ENCODE measurements around the gene NCKAP5L. TPM values are rescaled to one million over a fixed set of nuclear protein-coding genes. Genes with fewer than 3 reads are reported as not detected.

NCKAP5L gene
- total and polyA plus RNA-seq, 2 donors from 2014 or later, result 7.2 to 20.6 TPM

DNA sequence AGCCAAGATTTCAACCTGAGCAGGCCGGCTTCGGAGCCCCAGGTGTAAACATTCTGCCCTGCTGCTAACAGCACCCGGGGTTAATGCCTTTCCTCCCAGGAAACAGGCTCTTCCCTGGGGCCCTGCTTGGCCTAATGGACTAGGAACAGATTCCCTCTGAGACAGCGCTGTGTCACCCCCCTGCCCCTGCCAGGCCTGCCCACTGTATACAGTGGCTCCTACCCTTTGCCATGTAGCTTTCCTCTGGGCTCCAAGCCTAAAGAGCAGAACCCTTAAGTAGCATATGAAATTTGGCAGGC, 43.0 kb upstream of the NCKAP5L start:
- DNase-seq (no peak), FAIRE-seq (no peak)
- H3K9me3 ChIP-seq (ENCODE audit: control insufficient read depth in 2 of 3, insufficient read depth in 1 of 3, low read length in 3 of 3), result no peaks in the 10 kb centered on the region
- H3K4me3 ChIP-seq (ENCODE audit: low read length in 3 of 3), result no peak overlapping the region
- no peak overlapping the region for H3K9ac ChIP-seq (ENCODE audit: low read length in 3 of 3)
- no peaks in the 10 kb centered on the region for H3K27me3 ChIP-seq (ENCODE audit: control insufficient read depth, insufficient read depth, low read length)
- no peaks in the 10 kb centered on the region for H3K36me3 ChIP-seq (ENCODE audit: control insufficient read depth in 2 of 3, insufficient read depth in 3 of 3, low read length in 3 of 3)
- no peak overlapping the region for H3K27ac ChIP-seq (ENCODE audit: low read depth in 2 of 2, low read length in 2 of 2)
- TF ChIP-seq, protein P1, sequence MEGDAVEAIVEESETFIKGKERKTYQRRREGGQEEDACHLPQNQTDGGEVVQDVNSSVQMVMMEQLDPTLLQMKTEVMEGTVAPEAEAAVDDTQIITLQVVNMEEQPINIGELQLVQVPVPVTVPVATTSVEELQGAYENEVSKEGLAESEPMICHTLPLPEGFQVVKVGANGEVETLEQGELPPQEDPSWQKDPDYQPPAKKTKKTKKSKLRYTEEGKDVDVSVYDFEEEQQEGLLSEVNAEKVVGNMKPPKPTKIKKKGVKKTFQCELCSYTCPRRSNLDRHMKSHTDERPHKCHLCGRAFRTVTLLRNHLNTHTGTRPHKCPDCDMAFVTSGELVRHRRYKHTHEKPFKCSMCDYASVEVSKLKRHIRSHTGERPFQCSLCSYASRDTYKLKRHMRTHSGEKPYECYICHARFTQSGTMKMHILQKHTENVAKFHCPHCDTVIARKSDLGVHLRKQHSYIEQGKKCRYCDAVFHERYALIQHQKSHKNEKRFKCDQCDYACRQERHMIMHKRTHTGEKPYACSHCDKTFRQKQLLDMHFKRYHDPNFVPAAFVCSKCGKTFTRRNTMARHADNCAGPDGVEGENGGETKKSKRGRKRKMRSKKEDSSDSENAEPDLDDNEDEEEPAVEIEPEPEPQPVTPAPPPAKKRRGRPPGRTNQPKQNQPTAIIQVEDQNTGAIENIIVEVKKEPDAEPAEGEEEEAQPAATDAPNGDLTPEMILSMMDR (IDR thresholded peaks at IDR 0.05; ENCODE audit: borderline replicate concordance, extremely low read depth, insufficient read depth), result no peak
- peaks cover 2 to 37% (median 29%) of the 10 kb centered on the region in 3 donors for H3K4me1 ChIP-seq (ENCODE audit: control insufficient read depth in 2 of 3, insufficient read depth in 2 of 3, low read depth in 1 of 3, low read length in 3 of 3)
- intact Hi-C loops (cut with DNase I), result no loop called here

DNA sequence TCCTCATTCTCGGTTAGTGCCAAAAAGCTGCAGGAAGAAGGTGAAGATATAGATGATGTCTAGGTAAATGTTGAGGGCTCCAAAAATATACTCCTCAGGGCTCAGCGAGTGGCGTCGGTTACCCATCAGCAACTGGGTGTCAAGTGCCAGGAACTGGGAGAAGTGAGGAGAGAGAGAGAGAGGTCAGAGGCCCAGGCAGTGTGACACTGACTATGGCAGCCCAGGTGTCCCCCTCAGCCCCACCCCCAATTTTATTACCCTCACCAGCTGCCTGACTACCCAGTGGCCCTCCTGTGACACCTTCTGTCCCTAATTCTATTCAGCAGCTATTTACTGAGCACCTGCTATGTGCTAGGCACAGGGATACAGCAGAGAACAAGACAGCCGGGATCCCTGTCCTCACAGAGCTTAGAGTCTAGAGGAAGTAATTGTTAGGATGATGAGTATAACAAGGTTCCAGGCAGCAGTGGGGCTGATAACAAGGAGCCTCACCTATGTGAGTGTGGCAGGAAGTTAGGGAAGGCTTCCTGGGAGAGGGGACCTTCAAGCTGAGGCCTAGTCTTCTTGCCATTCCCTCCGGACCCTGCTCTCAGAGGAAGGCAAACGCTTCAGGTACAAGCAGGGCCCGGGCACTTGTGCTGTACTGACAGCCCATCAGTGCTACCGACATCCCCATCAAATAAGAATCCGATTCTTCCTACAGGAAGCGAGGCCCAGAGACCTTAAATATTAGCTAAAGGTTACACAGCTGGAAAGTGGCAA, 42.5 kb upstream of the NCKAP5L start:
- intact Hi-C loops (cut with DNase I), result no loop called here
- H3K27ac ChIP-seq (ENCODE audit: low read depth in 2 of 2, low read length in 2 of 2), result no peak overlapping the region
- FAIRE-seq, result no peak

DNA sequence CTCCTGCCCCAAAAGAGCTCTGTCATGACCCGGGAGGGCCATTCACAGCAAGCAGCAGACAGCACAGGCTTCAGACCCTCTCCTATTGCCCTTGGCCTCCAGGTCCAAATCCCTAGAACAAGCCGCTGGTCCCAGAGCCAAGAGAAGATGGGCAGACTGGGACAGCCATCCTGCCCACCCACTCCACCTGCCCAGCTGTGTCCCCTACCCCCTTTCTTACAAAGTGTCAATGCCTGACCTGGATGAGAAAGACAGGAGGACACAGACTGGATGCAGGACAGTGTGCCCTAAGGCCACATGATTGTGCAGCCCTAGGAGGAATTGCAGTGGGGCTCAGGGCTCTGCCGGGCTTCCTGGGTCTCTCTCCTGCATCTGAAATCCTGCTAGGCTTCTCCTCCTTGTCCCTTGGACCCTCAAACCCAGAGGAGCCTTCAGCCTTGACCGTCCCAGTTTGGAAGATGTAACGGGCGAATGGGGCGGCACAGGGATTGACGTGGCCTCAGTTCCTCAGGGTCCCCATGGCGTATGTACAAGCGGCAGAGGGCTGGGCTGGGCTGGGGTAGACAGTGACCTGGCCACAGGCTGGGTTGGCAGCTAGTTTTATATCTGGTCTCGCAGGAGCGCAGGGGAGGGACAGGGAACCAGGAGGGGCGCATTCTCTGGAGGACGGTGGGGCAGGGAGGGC, 41.7 kb upstream of the NCKAP5L start:
- FAIRE-seq (no peak), DNase-seq (no peak)
- TF ChIP-seq, protein P1 (IDR thresholded peaks at IDR 0.05; ENCODE audit: borderline replicate concordance, extremely low read depth, insufficient read depth), result no peak
- H3K4me1 ChIP-seq (ENCODE audit: control insufficient read depth in 2 of 3, insufficient read depth in 2 of 3, low read depth in 1 of 3, low read length in 3 of 3), result peaks cover 2 to 37% (median 29%) of the 10 kb centered on the region in 3 donors
- no peak overlapping the region for H3K4me3 ChIP-seq (ENCODE audit: low read length in 3 of 3)
- H3K36me3 ChIP-seq (ENCODE audit: control insufficient read depth in 2 of 3, insufficient read depth in 3 of 3, low read length in 3 of 3), result no peaks in the 10 kb centered on the region
- intact Hi-C loops (cut with DNase I), result no loop called here
- peak overlapping the region; percentile 34 to 63 for H3K27ac ChIP-seq (ENCODE audit: low read depth in 2 of 2, low read length in 2 of 2)
- H3K9ac ChIP-seq (ENCODE audit: low read length in 3 of 3), result no peak overlapping the region
- H3K9me3 ChIP-seq (ENCODE audit: control insufficient read depth in 2 of 3, insufficient read depth in 1 of 3, low read length in 3 of 3), result no peaks in the 10 kb centered on the region
- no peaks in the 10 kb centered on the region for H3K27me3 ChIP-seq (ENCODE audit: control insufficient read depth, insufficient read depth, low read length)

More for the DNA sequence above, 42.5 kb upstream of the NCKAP5L start:
- H3K4me3 ChIP-seq (ENCODE audit: low read length in 3 of 3), result no peak overlapping the region
- no peaks in the 10 kb centered on the region for H3K9me3 ChIP-seq (ENCODE audit: control insufficient read depth in 2 of 3, insufficient read depth in 1 of 3, low read length in 3 of 3)
- peaks cover 2 to 37% (median 29%) of the 10 kb centered on the region in 3 donors for H3K4me1 ChIP-seq (ENCODE audit: control insufficient read depth in 2 of 3, insufficient read depth in 2 of 3, low read depth in 1 of 3, low read length in 3 of 3)
- H3K9ac ChIP-seq (ENCODE audit: low read length in 3 of 3), result no peak overlapping the region
- no peaks in the 10 kb centered on the region for H3K36me3 ChIP-seq (ENCODE audit: control insufficient read depth in 2 of 3, insufficient read depth in 3 of 3, low read length in 3 of 3)
- TF ChIP-seq, protein P1 (IDR thresholded peaks at IDR 0.05; ENCODE audit: borderline replicate concordance, extremely low read depth, insufficient read depth), result no peak
- DNase-seq, result no peak
- H3K27me3 ChIP-seq (ENCODE audit: control insufficient read depth, insufficient read depth, low read length), result no peaks in the 10 kb centered on the region
